Measurements from ENCODE around the gene SAMD4B. TPM values are rescaled to one million over a fixed set of nuclear protein-coding genes. Genes with fewer than 3 reads are reported as not detected.

The SAMD4B gene
- total and polyA plus RNA-seq, 9 of the 15 experiments (the other 6 are each of a cell fraction or from before 2014, with no cell fraction given) = 3.4 to 90.5 (median 38.0) TPM

- TF ChIP-seq FOXP4 (CRISPR knock-in tag; IDR thresholded peaks at IDR 0.05; ENCODE audit: borderline replicate concordance) (no peak), SAFB (IDR thresholded peaks at IDR 0.05; ENCODE audit: borderline replicate concordance, low read depth, low read length) (peak; percentile 42; the same call in 1 of the 2 replicates), ZNF184 (CRISPR knock-in tag; IDR thresholded peaks at IDR 0.05) (no peak), ZBTB49 (CRISPR knock-in tag; IDR thresholded peaks at IDR 0.05; ENCODE audit: borderline replicate concordance) (no peak), POLR2G (IDR thresholded peaks at IDR 0.05; ENCODE audit: low read depth, low read length) (peak; percentile 76), NR2F6 (CRISPR knock-in tag; IDR thresholded peaks at IDR 0.05) (no peak), SMC3 (conservative IDR thresholded peaks at IDR 0.05; ENCODE audit: insufficient read depth, low read depth, low read length) (no peak), RFX5 (IDR thresholded peaks at IDR 0.05; ENCODE audit: low read depth, low read length) (no peak), ZNF584 (CRISPR knock-in tag; IDR thresholded peaks at IDR 0.05; ENCODE audit: low read depth) (no peak), MAX (CRISPR knock-in tag; IDR thresholded peaks at IDR 0.05) (peak; percentile 59), SMARCC2 (IDR thresholded peaks at IDR 0.05; ENCODE audit: low read depth) (no peak), ZNF175 (CRISPR knock-in tag; IDR thresholded peaks at IDR 0.05; ENCODE audit: low read depth) (0 out of 2 replicates have a peak, but pooled peaks have one; percentile 52), ZNF124 (CRISPR knock-in tag; IDR thresholded peaks at IDR 0.05) (no peak), IRF9 (tag; IDR thresholded peaks at IDR 0.05) (no peak), MYBL2 (IDR thresholded peaks at IDR 0.05; ENCODE audit: low read depth) (no peak), MYBL2 (CRISPR knock-in tag; IDR thresholded peaks at IDR 0.05; ENCODE audit: borderline replicate concordance) (no peak), ZNF644 (tag; IDR thresholded peaks at IDR 0.05; ENCODE audit: low read depth) (no peak), MAZ (CRISPR knock-in tag; conservative IDR thresholded peaks at IDR 0.05 in 1 of 2, IDR thresholded peaks at IDR 0.05 in 1 of 2) (peak; percentile 94 to 95), HNRNPK (IDR thresholded peaks at IDR 0.05; ENCODE audit: low read depth, low read length, poor library complexity, severe bottlenecking) (no peak)
Observed at GRCh38 chr19:39403331-39404312, 61.4 kb downstream of the SAMD4B start (continued).

All from K562 (cell line).